ENCODE measurements around the gene ENDOV. TPM values are rescaled to one million over a fixed set of nuclear protein-coding genes. Genes with fewer than 3 reads are reported as not detected.

ENDOV gene
- total RNA-seq, 2 donors from 2014 or later, result 8.8 to 13.0 TPM

DNA sequence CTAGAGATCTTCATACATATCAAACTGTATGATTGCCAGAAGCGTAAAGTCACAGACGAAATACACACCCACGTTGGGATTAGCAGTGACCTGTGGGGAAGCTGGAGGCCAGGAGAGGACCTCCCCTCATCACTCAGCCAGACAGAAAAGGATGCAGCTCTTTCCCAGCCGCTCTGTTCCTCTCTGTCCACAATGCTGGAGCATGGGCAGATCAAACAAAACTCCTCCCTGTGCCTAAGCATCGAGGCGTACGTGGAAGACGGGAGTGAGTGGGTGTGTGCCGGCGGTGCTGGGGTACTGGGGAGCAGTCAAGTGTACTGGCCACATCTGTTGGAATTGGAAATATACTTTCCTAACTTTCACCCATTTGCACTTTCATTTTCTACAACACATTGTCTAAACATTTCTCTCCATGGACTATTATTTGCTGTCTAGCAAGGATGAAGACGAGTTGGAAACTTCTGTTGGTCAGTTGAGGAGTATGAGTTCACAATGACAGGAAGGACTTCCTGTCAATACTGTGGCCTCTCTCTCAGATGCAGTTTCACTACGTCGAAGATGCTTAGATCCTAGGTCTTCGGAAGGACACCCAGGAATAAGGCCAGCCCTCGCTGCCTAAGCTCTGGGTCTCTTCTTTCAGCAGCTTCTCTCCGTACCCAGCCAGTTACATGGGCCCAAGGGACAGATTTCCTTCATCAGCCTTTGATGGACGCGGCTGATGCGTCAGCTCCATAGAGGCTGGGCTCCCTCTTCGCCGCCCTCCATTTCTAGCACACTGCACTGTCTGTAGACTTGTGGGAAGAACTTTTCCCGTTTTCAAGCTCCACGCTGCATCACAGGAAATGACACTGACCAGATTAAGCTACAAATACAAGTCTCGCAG lies 30.6 kb upstream of the ENDOV start:
- Mint-ChIP-seq H3K9me3 (no peaks in the 10 kb centered on the region), H3K36me3 (peaks cover 20 to 31% of the 10 kb centered on the region in 2 donors), H3K27ac (peak overlapping the region; percentile 43 to 76)
- DNase-seq (ENCODE audit: low spot score in 2 of 2) (peak in 1 of 2 donors; percentile 23), ATAC-seq (no peak)

DNA sequence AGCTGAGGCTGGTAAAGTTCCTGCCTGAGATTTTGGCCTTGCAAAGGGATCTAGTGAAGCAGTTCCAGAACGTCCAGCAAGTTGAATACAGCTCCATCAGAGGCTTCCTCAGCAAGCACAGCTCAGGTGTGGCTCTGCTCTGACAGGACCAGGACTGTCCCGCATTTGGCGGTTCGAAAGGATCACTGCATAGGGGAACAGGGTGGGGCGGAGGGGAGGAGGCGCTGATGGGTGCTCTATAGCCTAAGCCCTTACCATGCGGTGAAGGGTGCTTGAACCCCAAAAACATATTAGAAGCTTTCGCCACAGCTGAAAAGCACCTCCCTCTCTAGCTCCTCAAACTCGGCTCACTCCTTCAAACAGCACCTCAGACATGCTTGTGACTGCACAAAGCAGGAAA lies 29.9 kb upstream of the ENDOV start:
- DNase-seq (ENCODE audit: low spot score in 2 of 2), result no peak
- H3K36me3 Mint-ChIP-seq, result peaks cover 25 to 38% of the 10 kb centered on the region in 2 donors
- ATAC-seq, result no peak

DNA sequence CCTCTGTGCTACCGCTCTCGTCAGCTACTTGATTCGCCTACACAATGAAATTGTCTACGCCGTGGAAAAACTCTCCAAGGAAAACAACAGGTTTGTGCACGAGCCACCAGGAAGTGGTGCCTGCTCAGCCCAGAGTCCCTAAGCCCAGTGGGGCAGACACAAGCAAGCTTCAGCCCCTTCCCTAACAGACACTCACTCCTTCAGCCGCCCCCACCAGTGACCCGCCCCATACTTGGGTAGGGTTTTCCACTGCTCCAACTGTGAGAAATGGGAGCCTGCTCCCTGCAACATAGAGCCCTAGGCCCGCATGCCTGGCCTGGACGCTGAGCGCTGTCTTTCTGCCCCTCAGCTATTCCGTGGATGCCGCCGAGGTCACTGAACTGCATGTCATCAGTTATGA lies 28.6 kb upstream of the ENDOV start:
- Mint-ChIP-seq H3K36me3 (peaks cover 24 to 40% of the 10 kb centered on the region in 2 donors), H3K27ac (peak overlapping the region; percentile 37 to 73), H3K9me3 (no peaks in the 10 kb centered on the region)
- ATAC-seq, result peak in 1 of 2 donors; percentile 1
- no peak for DNase-seq (ENCODE audit: low spot score in 2 of 2)

More for the DNA sequence above, 29.9 kb upstream of the ENDOV start:
- Mint-ChIP-seq H3K9me3 (no peaks in the 10 kb centered on the region), H3K27ac (peak overlapping the region; percentile 43 to 76)

DNA sequence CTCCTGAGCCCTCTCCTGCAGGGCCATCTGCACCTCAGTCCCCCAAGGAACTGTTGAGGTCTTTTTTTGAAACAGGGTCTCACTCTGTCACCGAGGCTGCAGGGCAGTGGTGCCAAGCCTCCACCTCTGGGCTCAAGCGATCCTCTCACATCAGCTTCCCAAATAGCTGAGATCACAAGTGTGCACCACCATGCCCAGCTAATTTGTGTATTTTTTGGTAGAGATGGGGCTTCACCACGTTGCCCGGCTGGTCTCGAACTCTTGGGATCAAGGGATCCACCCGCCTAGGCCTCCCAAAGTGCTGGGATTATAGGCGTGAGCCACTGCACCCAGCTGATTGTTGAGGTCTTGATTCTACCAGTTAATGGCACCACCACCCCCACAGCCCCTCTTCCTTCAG lies 27.9 kb upstream of the ENDOV start:
- peak overlapping the region; percentile 73 to 84 for H3K27ac Mint-ChIP-seq

DNA sequence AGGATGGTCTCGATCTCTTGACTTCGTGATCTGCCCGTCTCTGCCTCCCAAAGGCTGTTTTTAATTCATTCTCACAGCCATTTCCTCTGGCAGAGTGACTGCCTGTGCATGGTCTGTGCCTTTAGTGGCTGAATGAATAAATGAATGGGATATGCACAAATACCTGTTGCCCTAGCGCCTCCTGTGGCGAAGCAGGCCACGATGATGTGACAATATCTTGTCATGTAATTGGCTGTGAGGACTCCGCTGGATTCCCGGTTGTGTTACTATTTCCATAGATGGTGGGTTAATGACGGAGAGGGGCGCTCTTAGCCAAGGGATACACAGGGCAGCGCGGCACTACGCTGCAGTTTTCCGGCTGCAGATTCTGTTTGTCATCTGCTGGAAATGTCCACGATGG lies 26.8 kb upstream of the ENDOV start:
- peak overlapping the region; percentile 73 to 84 for H3K27ac Mint-ChIP-seq
- peak in 1 of 2 donors; percentile 25 for DNase-seq (ENCODE audit: low spot score in 2 of 2)
- no peak for ATAC-seq
- H3K36me3 Mint-ChIP-seq, result peaks cover 21 to 44% of the 10 kb centered on the region in 2 donors
- H3K9me3 Mint-ChIP-seq, result no peaks in the 10 kb centered on the region

More for the DNA sequence above, 27.9 kb upstream of the ENDOV start:
- peaks cover 21 to 44% of the 10 kb centered on the region in 2 donors for H3K36me3 Mint-ChIP-seq
- peak in 1 of 2 donors; percentile 30 for DNase-seq (ENCODE audit: low spot score in 2 of 2)
- no peaks in the 10 kb centered on the region for H3K9me3 Mint-ChIP-seq
- ATAC-seq, result peak in 1 of 2 donors; percentile 7

DNA sequence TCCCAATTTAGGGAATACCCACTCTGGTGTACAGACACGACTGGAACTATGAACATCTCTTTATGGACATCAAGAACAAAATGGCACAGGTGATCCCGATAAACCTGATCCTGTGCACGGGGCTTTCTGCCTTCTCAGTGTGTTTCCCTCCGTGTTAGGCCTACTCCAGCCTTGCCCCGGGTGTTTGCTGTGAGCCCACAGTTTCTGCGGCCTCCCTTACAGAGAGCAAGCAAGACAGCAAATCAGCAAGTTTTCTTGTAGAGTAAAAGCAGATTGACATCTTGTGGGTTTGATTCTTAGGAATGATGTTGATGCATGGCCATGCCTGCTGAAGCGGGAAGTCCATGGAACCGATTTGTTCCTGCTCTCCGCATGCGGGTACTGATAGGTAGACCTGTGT lies 26.4 kb upstream of the ENDOV start:
- DNase-seq (ENCODE audit: low spot score in 2 of 2) (no peak), ATAC-seq (no peak)
- H3K27ac Mint-ChIP-seq, result peak overlapping the region in 1 of 2 donors; percentile 35
- peaks cover 21 to 43% of the 10 kb centered on the region in 2 donors for H3K36me3 Mint-ChIP-seq
- H3K9me3 Mint-ChIP-seq, result no peaks in the 10 kb centered on the region

DNA sequence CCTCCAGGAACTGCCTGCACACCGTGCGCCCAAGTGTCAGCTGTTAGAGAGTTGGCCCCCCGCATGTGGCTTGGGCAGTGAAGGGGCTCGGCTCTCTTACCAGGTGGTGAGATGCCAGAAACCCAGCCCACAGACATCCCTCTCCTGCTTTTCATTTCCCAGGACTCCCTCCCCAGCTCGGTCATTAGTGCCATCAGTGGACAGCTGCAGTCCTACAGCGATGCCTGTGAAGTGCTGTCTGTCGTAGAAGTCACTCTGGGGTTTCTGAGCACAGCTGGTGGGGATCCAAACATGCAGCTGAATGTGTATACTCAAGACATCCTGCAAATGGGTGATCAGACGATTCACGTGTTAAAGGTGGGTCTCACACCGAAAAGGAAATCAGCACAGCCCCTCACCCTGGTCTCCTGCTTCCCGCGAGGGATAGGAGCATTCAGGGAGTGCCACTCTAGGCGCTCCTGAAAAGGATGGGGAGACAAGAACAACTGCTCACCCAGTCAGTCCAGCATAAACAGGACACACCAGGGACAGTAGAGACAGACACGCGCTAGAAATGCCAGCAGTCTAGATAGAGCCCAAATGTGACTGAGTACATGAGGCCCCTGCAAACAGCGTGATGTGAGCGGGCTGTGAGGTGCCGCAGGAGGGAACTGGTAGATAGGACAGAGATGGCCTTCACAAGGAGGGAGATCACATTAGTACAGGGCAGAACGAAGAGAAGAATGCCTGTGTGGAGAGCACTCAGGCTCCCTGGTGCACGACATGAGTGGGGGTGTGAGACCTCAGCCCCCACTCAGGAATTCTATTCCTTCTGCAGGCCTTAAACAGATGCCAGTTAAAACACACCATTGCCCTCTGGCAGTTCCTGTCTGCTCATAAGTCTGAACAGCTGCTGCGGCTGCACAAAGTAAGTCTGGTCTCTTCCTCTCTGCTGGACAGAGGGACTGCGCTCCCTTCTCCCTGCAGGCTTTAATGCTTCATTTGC lies 25.7 kb upstream of the ENDOV start:
- Mint-ChIP-seq H3K9me3 (no peaks in the 10 kb centered on the region), H3K36me3 (peaks cover 21 to 49% of the 10 kb centered on the region in 2 donors), H3K27ac (peak overlapping the region; percentile 43 to 86)
- ATAC-seq, result peak in 1 of 2 donors; percentile 9
- peak in 1 of 2 donors; percentile 51 for DNase-seq (ENCODE audit: low spot score in 2 of 2)

DNA sequence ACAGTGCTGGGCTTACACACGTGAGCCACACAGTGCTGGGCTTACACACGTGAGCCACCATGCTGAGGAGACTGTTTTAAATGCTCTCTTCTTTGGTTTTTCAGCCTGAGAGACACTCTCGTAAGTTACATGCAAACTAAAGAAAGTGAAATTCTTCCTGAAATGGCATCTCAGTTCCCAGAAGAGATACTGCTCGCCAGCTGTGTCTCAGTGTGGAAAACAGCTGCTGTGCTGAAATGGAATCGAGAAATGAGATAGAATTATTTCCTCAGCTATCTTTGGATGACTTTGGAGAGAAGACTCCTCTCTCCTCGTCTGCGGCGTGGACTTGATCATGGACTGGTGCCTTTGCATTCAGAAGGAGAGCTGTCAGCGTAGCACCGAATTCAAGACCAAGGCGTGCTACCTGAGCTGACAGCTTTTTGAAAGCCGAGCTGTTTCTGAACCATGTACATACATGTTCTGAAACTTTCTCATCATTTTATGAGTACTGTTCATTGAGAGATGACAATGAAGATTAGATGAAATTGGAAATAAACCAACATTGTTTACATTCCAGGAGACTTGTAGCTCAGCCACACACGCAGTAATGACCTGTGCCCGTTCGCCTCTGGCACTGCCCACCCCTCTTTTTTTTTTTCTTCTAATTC lies 21.6 kb upstream of the ENDOV start:
- H3K9me3 Mint-ChIP-seq, result no peaks in the 10 kb centered on the region
- peaks cover 15 to 46% of the 10 kb centered on the region in 2 donors for H3K36me3 Mint-ChIP-seq
- peak overlapping the region; percentile 65 to 72 for H3K27ac Mint-ChIP-seq
- no peak for ATAC-seq
- DNase-seq (ENCODE audit: low spot score in 2 of 2), result no peak

DNA sequence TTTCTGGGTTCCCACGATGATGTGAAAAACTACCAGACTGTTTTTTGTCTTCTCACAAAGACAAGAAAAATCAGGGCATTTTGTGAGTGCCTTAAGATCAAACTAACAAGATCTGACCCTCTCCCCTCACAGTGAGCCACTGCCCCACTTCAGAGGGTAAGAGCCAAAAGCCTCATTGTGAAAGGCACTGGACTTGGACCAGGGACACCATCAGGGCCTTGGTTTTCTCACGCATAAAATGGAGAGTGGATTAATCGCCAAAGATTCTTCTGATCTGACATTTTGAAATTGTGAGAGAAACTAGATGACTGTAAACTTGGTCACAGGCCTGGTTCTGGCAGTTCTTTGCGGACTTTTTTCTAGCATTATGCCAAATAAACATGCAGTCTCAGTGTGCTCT lies 21.0 kb upstream of the ENDOV start:
- DNase-seq (ENCODE audit: low spot score in 2 of 2) (no peak), ATAC-seq (no peak)
- no peaks in the 10 kb centered on the region for H3K9me3 Mint-ChIP-seq
- H3K36me3 Mint-ChIP-seq, result peaks cover 11 to 40% of the 10 kb centered on the region in 2 donors
- peak overlapping the region in 1 of 2 donors; percentile 72 for H3K27ac Mint-ChIP-seq

DNA sequence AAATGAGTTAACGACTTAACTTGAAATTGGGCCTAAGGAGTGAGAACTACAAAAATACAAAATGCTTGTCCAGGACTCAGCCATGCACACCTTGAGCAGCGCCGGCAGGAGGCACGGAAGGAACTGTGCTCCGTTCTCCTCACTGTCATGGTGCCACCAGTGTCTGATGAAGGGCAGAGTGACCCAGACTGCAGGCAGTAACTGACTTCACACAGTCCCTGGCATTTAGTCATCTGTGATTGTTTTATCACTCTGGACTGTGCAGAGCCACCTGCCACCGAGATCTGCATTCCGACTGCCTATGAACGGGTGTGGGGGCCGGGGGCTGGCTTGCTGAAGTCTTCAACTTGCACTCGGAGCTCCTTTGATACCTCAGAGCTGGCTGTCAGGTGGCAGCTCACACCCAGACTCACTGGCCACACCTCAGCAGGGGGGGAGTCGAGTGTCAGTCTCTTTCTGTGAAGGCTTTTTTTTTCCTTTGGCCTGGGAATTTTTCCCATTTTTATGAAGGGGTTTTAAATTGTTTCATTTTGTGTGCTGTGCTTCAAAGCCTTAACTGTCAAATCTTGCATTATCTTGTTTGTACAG lies 20.2 kb upstream of the ENDOV start:
- DNase-seq (ENCODE audit: low spot score in 2 of 2), result no peak
- H3K9me3 Mint-ChIP-seq, result no peaks in the 10 kb centered on the region
- peak overlapping the region in 1 of 2 donors; percentile 72 for H3K27ac Mint-ChIP-seq
- ATAC-seq, result peak in 1 of 2 donors; percentile 30
- H3K36me3 Mint-ChIP-seq, result peaks cover 6 to 32% of the 10 kb centered on the region in 2 donors

DNA sequence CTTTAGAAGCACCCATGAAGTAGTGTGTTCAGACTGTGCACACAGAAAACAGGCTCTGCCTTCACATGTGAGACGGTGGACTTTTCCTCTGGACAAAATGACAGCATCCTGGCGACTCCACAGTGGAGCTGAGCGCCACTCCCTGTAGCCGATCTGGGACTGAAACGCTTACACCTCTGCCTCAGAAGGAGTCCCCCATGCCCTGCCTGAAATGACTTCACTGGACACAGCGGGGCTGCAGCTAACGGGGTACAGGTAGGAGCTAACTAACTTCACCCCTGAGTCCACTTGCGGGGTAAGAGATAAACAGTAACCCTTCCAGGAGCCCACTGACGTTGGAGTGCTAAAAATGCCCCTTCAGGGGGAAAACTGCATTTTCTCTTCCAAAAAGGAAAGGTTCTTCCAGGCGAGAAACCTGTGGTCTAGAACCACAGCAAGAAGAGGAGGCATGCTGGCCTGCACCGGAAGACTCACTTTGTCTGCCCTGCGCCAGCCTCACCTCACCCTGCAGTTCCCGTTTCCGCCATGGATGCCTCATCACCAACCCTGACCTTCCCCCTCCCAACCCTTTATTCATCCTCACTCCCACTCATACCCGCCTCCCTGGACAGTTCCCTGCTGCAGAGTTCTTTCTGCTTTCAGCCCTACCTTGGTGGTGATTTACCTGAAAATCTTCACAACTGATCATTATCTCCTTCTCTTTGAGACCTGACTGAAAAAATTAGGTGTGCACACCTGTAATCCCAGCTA lies 19.4 kb upstream of the ENDOV start:
- Mint-ChIP-seq H3K9me3 (no peaks in the 10 kb centered on the region), H3K36me3 (peaks cover 0 to 26% of the 10 kb centered on the region in 2 donors), H3K27ac (peak overlapping the region in 1 of 2 donors; percentile 84)
- DNase-seq (ENCODE audit: low spot score in 2 of 2), result no peak
- ATAC-seq, result peak; percentile 27 to 47

DNA sequence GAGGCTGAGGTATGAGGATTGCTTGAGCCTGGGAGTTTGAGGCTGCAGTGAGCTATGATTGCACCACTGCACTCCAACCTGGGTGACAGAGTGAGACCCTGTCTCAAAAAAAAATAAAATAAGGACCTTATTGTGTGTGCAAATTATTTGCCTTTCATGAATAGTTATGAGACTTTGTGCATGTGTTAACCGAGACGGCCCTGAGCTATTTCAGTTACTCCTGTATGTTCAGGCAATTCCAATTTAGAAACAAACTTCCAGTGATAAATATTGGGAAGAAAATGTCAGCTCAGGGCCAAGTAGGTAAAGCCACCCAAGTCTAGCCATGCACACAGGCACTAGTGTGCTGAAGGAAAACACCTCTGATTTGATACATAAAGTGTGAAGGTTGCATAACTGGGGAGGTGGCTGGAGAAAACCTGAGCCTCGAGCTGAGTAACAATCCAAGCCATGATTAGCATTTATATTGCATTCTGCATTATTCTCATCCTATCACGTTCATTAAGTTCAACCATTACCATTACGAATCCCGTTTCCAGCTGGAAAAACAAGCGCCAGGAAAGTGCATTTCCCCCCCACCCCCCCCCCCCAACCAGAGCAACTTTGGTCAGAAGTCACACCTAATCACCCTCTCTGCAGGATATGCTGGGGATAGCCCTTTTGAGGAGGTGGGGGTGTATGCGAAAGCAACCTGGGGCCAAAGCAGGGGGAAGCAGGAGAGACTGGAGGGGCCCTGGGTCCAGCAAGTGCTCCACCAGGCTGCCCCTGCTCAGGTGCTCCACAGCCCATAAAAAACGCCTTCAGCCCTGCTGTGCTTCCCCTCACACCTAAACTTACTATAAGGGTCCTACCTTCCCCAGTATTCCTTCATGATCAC lies 18.6 kb upstream of the ENDOV start:
- Mint-ChIP-seq H3K36me3 (peaks cover 0 to 23% of the 10 kb centered on the region in 2 donors), H3K9me3 (no peaks in the 10 kb centered on the region), H3K27ac (peak overlapping the region; percentile 1 to 63)
- ATAC-seq, result peak; percentile 30 to 34
- DNase-seq (ENCODE audit: low spot score in 2 of 2), result no peak

DNA sequence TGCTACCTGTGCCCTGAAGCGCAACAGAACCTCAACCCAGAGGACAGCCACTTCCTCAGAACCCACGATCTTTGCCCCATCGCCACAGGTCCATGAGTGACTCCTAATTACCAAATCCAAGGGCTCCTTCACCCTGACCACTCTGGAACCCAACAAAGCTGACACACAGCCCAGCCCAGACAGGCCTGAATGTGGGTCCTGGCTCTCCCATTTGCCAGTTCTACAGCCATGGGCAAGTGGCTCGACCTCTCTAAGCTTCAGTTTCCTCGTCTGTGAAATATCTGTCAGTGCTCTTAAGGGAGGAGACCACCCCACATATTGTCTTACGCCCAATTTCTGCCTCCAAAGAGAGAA lies 18.0 kb upstream of the ENDOV start:
- peak; percentile 23 to 26 for ATAC-seq
- DNase-seq (ENCODE audit: low spot score in 2 of 2), result no peak
- Mint-ChIP-seq H3K9me3 (no peaks in the 10 kb centered on the region), H3K27ac (peak overlapping the region; percentile 1 to 63), H3K36me3 (peaks cover 0 to 17% of the 10 kb centered on the region in 2 donors)

DNA sequence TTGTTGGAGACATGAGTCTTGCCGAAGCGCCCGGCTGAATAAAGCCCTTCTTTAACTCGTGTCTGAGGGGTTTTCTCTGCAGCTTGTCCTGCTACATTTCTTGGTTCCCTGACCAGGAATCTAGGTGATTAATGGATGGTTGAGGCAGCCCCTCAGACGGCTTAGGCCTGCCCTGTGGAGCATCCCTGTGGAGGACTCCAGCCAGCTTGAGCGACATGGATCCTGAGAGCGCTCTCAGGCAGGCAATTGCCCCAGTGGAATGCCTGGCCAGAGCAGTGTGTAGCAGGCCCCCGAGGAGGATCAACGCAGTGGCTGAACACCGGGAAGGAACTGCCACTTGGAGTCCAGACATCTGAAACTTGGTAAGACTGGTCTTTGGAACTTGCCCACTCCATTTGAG lies 17.3 kb upstream of the ENDOV start:
- Mint-ChIP-seq H3K36me3 (peaks cover 0 to 14% of the 10 kb centered on the region in 2 donors), H3K27ac (peak overlapping the region; percentile 63 to 93), H3K9me3 (no peaks in the 10 kb centered on the region)
- DNase-seq (ENCODE audit: low spot score in 2 of 2) (no peak), ATAC-seq (no peak)

All from activated naive CD4-positive, alpha-beta T cell treated with anti-CD3 and anti-CD28 coated beads, Interleukin-2, amount 50 U/mL, for 72 hours (primary cell).